ENCODE data around the gene TMEM176A. TPM values are rescaled to one million over a fixed set of nuclear protein-coding genes. Genes with fewer than 3 reads are reported as not detected.
A peak's percentile ranks its signal among the peaks of the same experiment; 100 is the strongest.

Gene TMEM176A
- total RNA-seq, 1 donor from 2014 or later: not detected

- H3K4me3 Mint-ChIP-seq (ENCODE audit: unreplicated experiment): no peak overlapping the region
- DNase-seq (ENCODE audit: extremely low spot score, unreplicated experiment): peak; percentile 57
- H3K27me3 Mint-ChIP-seq (ENCODE audit: unreplicated experiment): peaks cover 2% of the 10 kb centered on the region
- no peaks in the 10 kb centered on the region for H3K4me1 Mint-ChIP-seq (ENCODE audit: unreplicated experiment)
- H3K36me3 Mint-ChIP-seq (ENCODE audit: unreplicated experiment): no peaks in the 10 kb centered on the region
- no peak overlapping the region for H3K27ac Mint-ChIP-seq (ENCODE audit: unreplicated experiment)
- TF ChIP-seq CTCF (IDR thresholded peaks at IDR 0.05): no peak
- peaks cover 10% of the 10 kb centered on the region for H3K9me3 Mint-ChIP-seq (ENCODE audit: unreplicated experiment)
Measured at GRCh38 chr7:150830937-150831336, 30.4 kb downstream of the TMEM176A start.

- Mint-ChIP-seq H3K9me3 (ENCODE audit: unreplicated experiment) (peaks cover 10% of the 10 kb centered on the region), H3K4me3 (ENCODE audit: unreplicated experiment) (no peak overlapping the region), H3K27me3 (ENCODE audit: unreplicated experiment) (peaks cover 2% of the 10 kb centered on the region), H3K36me3 (ENCODE audit: unreplicated experiment) (no peaks in the 10 kb centered on the region), H3K4me1 (ENCODE audit: unreplicated experiment) (no peaks in the 10 kb centered on the region), H3K27ac (ENCODE audit: unreplicated experiment) (no peak overlapping the region)
- TF ChIP-seq CTCF (IDR thresholded peaks at IDR 0.05): no peak
- no peak for DNase-seq (ENCODE audit: extremely low spot score, unreplicated experiment)
Measured at GRCh38 chr7:150831851-150832250, 31.3 kb downstream of the TMEM176A start.

GRCh38 chr7:150835019-150835418, 34.5 kb downstream of the TMEM176A start:
- Mint-ChIP-seq H3K27ac (ENCODE audit: unreplicated experiment) (no peak overlapping the region), H3K27me3 (ENCODE audit: unreplicated experiment) (no peaks in the 10 kb centered on the region), H3K9me3 (ENCODE audit: unreplicated experiment) (peaks cover 10% of the 10 kb centered on the region), H3K4me1 (ENCODE audit: unreplicated experiment) (no peaks in the 10 kb centered on the region), H3K36me3 (ENCODE audit: unreplicated experiment) (no peaks in the 10 kb centered on the region), H3K4me3 (ENCODE audit: unreplicated experiment) (no peak overlapping the region)
- DNase-seq (ENCODE audit: extremely low spot score, unreplicated experiment): no peak
- no peak for TF ChIP-seq CTCF (IDR thresholded peaks at IDR 0.05)

GRCh38 chr7:150835702-150836280, 35.2 kb downstream of the TMEM176A start:
- H3K4me3 Mint-ChIP-seq (ENCODE audit: unreplicated experiment): no peak overlapping the region

More at GRCh38 chr7:150835702-150836280, 35.2 kb downstream of the TMEM176A start:
- Mint-ChIP-seq H3K4me1 (ENCODE audit: unreplicated experiment) (no peaks in the 10 kb centered on the region), H3K27ac (ENCODE audit: unreplicated experiment) (no peak overlapping the region), H3K27me3 (ENCODE audit: unreplicated experiment) (no peaks in the 10 kb centered on the region), H3K36me3 (ENCODE audit: unreplicated experiment) (no peaks in the 10 kb centered on the region), H3K9me3 (ENCODE audit: unreplicated experiment) (peaks cover 10% of the 10 kb centered on the region)
- no peak for TF ChIP-seq CTCF (IDR thresholded peaks at IDR 0.05)
- DNase-seq (ENCODE audit: extremely low spot score, unreplicated experiment): peak; percentile 74
